UCSD-AML1 (cell line): ENCODE measurements around the gene CNR1.

Experiments
- DNase-seq: peaks from one replicate; lab custom pipeline; 2025; ENCODE audit not compliant: unreplicated experiment; lab: John Stamatoyannopoulos, UW

The CNR1 gene

GRCh38 chr6:88144637-88145297 is 21.4 kb downstream of the CNR1 start:
- no peak for DNase-seq

GRCh38 chr6:88143421-88144157 is 22.6 kb downstream of the CNR1 start:
- no peak for DNase-seq

GRCh38 chr6:88142297-88142668 is 23.9 kb downstream of the CNR1 start:
- DNase-seq = no peak

- DNase-seq = no peak
Measured at GRCh38 chr6:88141561-88142296, 24.4 kb downstream of the CNR1 start.

- no peak for DNase-seq
Measured at GRCh38 chr6:88137915-88138314, 28.2 kb downstream of the CNR1 start.

GRCh38 chr6:88135578-88136114 is 30.5 kb downstream of the CNR1 start:
- no peak for DNase-seq

GRCh38 chr6:88134575-88134974 is 31.6 kb downstream of the CNR1 start:
- no peak for DNase-seq

GRCh38 chr6:88133718-88134117 is 32.4 kb downstream of the CNR1 start:
- no peak for DNase-seq

GRCh38 chr6:88124925-88125557 is 41.1 kb downstream of the CNR1 start:
- no peak for DNase-seq

GRCh38 chr6:88120635-88121034 is 45.5 kb downstream of the CNR1 start:
- DNase-seq = no peak

GRCh38 chr6:88119769-88120168 is 46.4 kb downstream of the CNR1 start:
- no peak for DNase-seq

GRCh38 chr6:88116276-88116675 is 49.9 kb downstream of the CNR1 start:
- no peak for DNase-seq

GRCh38 chr6:88115307-88115706 is 50.8 kb downstream of the CNR1 start:
- no peak for DNase-seq

GRCh38 chr6:88114838-88115237 is 51.3 kb downstream of the CNR1 start:
- no peak for DNase-seq

- DNase-seq = no peak
Measured at GRCh38 chr6:88111991-88112390, 54.2 kb downstream of the CNR1 start.

GRCh38 chr6:88107241-88107640 is 58.9 kb downstream of the CNR1 start:
- no peak for DNase-seq

- no peak for DNase-seq
Measured at GRCh38 chr6:88105741-88106340, 60.3 kb downstream of the CNR1 start.
